ENCODE data around the gene ESYT3.
"Not testable (repeated sequence)": the region's sequence is repeated elsewhere in the genome, so short reads cannot be mapped to it uniquely, and the experiment has no call there.

ESYT3 gene

DNA sequence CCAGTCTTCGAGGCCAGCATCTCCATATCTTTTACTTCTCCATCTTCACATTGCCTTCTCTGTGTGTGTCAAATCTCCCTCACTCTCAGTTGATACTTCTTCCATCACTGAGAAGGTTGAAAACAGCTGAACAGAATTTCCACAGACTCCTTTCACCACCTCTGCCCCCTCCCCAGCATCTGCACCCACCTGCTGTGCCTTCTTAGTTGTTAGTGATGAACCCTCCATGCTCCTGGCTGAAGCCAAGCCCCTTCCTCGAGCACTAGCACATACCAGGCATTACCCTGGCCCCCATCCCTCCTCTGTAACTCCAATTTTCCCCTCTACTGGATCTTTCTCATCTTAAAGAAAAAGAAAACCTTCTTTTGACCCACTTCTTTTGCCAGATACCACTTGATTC is 27.8 kb upstream of the ESYT3 start:
- intact Hi-C loops (cut with DNase I): loop anchor here (10.0 kb wide), 1 partner anchor 62 kb away; the partner anchor contains the start of gene MRAS
- DNase-seq: peak in 1 of 42 donors; percentile 12

DNA sequence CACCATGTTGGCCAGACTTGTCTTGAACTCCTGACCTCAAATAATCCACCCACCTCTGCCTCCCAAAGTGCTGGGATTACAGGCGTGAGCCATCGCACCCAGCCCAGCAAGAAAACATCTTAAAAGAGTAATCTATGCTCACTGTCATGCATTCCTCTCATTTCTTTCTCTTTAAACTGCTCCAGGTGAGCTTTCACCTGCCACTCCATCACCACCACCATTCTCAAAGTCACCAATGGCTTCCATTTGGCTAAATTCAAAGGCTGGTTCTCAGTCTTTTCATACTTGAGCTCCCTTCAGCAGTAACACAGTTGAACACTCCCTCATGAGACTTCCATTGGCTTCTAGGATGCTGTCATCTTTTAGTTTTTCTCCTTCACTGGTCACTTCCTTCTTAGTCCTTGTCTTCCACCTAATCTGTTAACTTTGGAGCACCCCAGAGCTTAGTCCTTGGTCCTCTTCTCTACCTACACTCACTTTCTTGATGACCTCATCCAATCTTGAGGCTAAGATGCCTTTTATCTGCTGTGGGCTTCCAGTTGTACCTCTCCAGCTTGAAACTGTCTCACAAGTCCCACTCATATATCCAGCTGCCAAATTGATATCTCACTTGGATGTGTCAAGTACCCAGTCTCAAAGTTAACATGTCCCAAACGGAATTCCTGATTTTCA is 27.0 kb upstream of the ESYT3 start:
- DNase-seq: peak in 1 of 42 donors; percentile 13
- intact Hi-C loops (cut with DNase I): loop anchor here (10.0 kb wide), 1 partner anchor 63 kb away; the partner anchor contains the start of gene MRAS

DNA sequence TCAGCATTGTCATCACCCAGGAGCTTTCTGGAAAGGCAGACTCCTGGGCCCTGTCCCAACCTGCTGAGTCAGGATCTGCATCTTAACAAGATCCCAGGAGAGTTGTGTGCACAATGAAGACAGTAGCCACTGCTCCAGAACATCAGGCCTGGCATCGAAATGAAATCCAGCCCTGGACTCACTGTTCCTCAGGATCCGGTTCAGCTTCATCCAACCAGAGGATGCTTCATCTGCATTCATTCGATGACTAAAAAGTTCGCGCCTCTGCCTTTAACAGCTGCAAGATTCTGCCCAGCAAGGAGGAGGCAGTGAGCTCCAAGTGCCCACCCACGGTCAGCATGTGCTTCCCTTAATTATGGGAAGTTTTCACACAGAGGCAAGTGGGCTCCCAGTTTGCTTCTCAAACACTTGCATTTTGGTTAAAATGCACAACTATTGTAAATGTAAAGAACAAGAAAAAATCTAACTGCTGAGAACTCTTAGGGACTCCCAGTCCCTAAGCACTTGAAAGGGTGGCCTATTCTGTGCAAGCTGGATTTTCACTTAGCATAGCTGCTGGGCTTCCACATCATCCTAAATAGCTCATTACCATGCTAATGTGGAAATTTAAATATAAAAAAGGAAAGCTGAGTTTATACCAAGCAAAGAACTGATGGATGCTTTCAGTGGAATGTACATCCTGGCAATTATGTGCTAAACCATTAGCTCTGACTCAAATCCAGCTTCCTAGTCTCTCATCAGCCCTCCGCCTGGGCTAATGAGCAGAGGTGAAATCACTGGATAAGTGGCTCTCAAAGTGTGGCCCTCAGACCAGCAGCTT is 25.5 kb upstream of the ESYT3 start:
- peak in 18 of 42 donors; percentile 5 to 65 (median 36) for DNase-seq
- intact Hi-C loops (cut with DNase I): loop anchor here (10.0 kb wide), 1 partner anchor 64 kb away; the partner anchor contains the start of gene MRAS

- intact Hi-C loops (cut with DNase I): no loop called here
- DNase-seq: peak in 23 of 42 donors; percentile 19 to 75 (median 46)
These were observed 21.4 kb upstream of the ESYT3 start for GRCh38 chr3:138412821-138413551.

- DNase-seq: peak in 1 of 42 donors; percentile 1
- intact Hi-C loops (cut with DNase I): not testable (repeated sequence)
These were observed 18.2 kb upstream of the ESYT3 start for GRCh38 chr3:138416236-138416635.

GRCh38 chr3:138417559-138417982 is 16.8 kb upstream of the ESYT3 start:
- peak; percentile 70 to 91 (median 83) for DNase-seq
- intact Hi-C loops (cut with DNase I): no loop called here

- no peak for DNase-seq
- intact Hi-C loops (cut with DNase I): no loop called here
These were observed 15.7 kb upstream of the ESYT3 start for GRCh38 chr3:138418601-138419206.

GRCh38 chr3:138423316-138423715 is 11.1 kb upstream of the ESYT3 start:
- DNase-seq: no peak
- intact Hi-C loops (cut with DNase I): no loop called here

- intact Hi-C loops (cut with DNase I): no loop called here
- peak in 1 of 42 donors; percentile 5 for DNase-seq
These were observed 10.1 kb upstream of the ESYT3 start for GRCh38 chr3:138424323-138424722.

DNA sequence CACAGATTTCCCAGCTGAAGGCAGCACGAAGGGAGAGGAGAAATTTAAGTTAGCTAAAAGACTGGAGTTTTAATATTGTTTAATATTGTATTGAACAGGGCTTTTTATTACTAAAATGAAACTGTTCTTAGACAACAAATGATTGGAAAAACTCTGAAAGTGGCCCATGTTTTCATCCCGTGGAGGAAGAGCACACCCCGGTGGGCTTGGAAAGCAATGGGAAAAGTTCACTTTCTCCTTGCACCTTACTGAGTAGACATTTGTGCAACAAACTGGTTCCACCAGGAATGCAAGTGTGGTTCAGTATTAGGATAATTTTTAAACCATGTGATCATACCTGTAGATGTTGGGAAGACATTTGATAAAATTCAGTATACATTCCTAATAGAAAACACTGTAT is 8.2 kb upstream of the ESYT3 start:
- DNase-seq: peak in 2 of 42 donors; percentile 14 to 15
- intact Hi-C loops (cut with DNase I): no loop called here

DNA sequence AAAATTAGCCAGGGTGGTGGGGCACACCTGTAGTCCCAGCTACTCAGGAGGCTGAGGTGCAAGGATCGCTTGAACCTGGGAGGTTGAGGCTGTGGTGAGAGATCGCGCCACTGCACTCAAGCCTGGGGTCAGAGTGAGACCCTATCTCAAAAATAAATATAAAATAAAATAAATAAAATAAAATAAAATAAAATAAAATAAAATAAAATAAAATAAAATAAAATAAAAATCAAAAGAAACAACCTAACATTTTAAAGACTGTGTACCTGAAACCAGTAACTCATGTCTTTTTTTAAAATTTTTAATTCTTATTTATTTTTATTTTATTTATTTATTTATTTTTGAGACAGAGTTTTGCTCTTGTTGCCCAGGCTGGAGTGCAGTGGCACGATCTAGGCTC is 7.7 kb upstream of the ESYT3 start:
- intact Hi-C loops (cut with DNase I): not testable (repeated sequence)
- peak in 1 of 42 donors; percentile 7 for DNase-seq

GRCh38 chr3:138429665-138430064 is 4.8 kb upstream of the ESYT3 start:
- intact Hi-C loops (cut with DNase I): no loop called here
- no peak for DNase-seq

DNA sequence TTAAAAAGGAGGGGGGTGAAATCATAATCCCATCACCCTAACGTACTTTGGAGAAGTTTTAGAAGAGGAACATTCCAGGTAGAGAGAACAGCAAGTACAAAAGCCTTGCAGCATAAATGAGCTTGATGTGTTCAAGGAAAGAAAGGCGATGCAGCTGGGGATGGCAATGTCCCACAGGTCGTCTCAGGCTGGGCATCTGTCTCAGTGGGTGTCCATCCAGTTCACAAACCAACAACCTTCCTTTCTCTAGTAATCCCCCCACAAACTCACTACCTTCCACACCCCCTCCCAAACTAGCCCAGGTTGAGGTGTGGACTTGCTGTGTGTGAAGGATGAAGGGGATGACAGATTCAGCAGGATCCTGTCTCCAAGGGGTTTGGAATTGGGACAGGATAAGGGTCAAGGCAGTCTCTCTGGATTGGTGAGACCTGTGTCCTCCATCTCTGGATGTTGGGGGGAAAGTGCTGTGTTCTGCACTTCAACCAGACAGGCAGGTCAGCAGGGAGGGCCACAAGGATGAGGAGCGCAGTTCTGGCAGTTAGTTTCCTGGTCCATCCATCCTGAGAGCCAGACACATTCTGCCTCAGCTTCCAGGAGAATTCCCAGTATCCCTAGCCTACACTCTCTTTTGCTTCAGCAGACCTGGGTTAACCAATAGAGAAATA is 1.7 kb upstream of the ESYT3 start:
- intact Hi-C loops (cut with DNase I): no loop called here
- peak in 3 of 42 donors; percentile 2 to 11 (median 9) for DNase-seq

DNA sequence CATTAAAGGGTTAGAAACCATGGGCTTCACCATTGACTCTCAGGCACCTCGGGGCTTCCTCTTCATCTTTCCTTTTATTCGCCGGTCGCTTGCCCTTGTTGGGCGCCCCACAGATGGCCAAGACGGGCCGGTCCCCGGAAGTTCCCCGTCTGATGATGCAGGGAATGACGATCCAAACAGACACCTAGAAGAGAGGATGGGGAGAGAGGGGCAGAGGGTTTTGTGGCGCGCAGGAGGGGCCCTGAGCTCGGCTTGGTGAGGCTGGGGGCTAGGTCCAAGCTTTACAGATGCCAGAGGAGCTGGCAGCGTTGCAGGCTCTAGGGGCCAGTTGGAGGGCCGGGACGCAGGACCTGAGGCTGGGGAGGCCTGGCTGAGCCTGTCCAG is 532 bp upstream of the ESYT3 start:
- peak in 3 of 42 donors; percentile 7 to 28 (median 19) for DNase-seq
- intact Hi-C loops (cut with DNase I): no loop called here

DNA sequence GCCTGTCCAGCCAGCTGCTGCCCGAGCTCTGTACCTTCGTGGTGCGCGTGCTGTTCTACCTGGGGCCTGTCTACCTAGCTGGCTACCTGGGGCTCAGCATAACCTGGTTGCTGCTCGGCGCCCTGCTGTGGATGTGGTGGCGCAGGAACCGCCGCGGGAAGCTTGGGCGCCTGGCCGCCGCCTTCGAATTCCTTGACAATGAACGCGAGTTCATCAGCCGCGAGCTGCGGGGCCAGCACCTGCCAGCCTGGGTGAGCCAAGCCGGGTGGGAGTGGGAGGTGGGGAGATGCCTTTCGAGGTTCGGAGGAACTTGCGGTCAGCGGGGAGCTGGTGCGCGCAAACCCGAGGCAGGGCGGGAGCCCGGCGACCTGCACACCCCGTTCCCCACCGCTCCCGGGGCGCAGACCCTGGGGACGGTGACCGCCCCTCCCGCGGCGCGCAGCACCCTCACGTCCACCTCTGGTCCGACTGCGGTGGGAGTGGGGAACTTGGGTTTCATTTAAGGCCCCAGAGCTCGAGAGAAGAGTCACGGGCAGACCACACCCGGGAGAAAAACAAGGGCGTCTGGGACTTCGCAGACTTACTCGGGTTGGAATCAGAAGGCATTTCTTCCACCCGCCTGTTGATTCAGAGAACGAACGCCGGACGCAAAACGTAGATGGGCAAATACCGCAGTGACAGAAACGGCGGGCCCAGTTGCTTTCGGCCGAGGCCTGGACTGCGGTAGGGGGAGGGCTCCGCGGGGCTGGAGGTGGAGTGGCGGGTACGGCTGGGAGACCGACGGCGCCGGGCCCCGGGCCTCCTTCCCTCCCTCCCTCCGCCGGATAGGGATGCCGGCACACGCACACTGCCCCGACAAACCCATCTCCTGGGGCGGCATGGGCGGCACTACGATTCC is 708 bp downstream of the ESYT3 start:
- intact Hi-C loops (cut with DNase I): no loop called here

DNA sequence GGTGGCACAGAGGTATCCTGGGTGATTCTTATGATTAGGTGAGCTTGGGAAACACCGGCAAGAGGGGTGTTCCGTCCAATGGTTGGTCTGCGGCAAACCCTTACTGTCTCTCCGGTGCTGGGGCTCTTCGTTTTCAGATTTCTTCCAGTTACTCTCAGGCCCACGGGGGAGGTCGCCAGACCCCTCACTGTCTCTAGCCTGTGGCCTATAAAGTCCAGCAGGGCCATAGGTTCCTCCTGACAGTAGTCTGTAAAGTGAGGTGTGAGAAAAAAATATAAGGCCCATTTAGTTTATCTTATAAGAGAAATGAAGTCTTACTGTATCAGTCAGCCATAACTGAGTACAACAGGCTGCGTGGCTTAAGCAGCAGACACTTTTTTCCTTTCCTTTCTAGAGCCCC is 1.4 kb downstream of the ESYT3 start:
- intact Hi-C loops (cut with DNase I): no loop called here

More for the DNA sequence above, 708 bp downstream of the ESYT3 start:
- DNase-seq: peak in 19 of 42 donors; percentile 10 to 52 (median 34)

GRCh38 chr3:138437281-138437680 is 2.9 kb downstream of the ESYT3 start:
- intact Hi-C loops (cut with DNase I): no loop called here
- DNase-seq: no peak

More for the DNA sequence above, 1.4 kb downstream of the ESYT3 start:
- no peak for DNase-seq
